NCI-H82 treated with DMSO at 0.1 percent for 48 hours (cell line): Measurements from ENCODE around the gene ZCCHC24.
"Not testable (repeated sequence)": the region's sequence is repeated elsewhere in the genome, so short reads cannot be mapped to it uniquely, and the experiment has no call there.

Experiments
- DNase-seq: peaks from one replicate; lab custom pipeline; 2025; ENCODE audit not compliant: unreplicated experiment; lab: John Stamatoyannopoulos, UW

ZCCHC24 gene

DNA sequence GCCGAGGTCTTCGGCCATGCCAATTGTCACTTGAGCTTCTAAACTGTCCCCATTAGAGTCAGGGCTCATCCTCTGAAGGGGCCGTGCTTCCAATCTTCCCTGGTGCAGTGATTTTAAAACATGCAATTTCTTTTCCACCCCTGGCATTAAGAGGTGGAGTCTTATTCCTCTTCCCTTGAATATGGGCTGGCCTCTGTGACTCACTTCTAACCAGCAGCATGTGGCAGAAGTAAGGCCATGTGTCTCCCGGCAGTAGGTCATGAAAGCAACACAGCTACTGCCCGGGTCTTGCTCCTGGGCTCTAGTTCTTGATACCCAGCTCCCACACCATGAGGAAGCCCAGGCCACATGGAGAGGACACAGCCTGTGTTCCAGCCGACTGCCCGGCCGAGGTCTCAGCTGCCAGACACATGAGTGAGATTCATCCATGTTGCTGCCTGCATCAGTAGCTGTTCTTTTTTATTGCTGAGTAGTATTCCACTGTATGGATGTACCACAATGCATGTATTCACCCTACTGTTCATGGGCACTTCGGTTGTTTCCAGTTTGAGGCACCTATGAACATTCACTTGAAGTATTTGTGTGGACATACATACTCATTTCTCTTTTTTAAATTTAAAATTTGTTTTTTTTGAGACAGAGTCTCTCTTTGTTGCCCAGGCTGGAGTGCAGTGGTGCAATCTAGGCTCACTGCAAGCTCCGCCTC lies 112.7 kb downstream of the ZCCHC24 start:
- not testable (repeated sequence) for DNase-seq
